GM12874 (cell line): ENCODE results near the gene B3GNT7.

Experiments
- TF ChIP-seq, protein P1 (sequence below): IDR thresholded peaks from 2 replicates; pipeline ENCODE4 v1.5.1; 2011; ENCODE audit warnings: low read depth, mild to moderate bottlenecking, control low read depth, low read length, moderate library complexity; ENCODE audit not compliant: insufficient read depth

Gene B3GNT7

DNA sequence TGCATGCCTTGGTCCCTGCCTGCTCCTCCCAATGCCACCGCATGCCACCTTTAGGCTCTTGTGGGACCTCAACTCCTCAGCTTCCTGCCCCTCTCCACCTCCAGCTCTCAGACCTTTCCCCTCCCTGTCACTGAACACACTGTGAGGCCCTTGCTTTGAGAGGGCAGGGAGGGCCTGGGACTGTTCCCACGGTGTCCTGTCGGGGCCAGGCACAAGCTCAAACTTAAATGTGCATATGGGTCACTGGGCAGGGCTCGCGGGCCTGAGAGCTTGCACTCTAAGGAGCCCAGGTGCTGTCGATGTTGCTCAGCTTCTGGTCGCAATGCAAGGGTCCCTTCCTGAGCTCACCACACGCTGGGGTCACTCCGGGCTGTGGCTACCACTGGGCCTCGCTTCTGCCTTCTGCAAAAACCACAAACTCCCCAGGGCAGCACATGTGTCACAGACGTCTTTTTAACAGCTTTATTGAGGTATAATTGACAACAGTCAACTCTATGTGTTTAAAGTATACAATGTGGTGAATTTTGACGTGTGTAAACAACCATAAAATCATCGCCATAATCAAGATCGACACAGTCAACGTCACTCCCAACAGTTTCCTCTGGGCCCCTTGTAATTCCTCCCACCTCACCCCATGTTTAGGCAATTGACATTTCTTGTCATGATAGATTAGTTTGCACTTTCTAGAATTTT, 11.9 kb upstream of the B3GNT7 start:
- TF ChIP-seq, protein P1, sequence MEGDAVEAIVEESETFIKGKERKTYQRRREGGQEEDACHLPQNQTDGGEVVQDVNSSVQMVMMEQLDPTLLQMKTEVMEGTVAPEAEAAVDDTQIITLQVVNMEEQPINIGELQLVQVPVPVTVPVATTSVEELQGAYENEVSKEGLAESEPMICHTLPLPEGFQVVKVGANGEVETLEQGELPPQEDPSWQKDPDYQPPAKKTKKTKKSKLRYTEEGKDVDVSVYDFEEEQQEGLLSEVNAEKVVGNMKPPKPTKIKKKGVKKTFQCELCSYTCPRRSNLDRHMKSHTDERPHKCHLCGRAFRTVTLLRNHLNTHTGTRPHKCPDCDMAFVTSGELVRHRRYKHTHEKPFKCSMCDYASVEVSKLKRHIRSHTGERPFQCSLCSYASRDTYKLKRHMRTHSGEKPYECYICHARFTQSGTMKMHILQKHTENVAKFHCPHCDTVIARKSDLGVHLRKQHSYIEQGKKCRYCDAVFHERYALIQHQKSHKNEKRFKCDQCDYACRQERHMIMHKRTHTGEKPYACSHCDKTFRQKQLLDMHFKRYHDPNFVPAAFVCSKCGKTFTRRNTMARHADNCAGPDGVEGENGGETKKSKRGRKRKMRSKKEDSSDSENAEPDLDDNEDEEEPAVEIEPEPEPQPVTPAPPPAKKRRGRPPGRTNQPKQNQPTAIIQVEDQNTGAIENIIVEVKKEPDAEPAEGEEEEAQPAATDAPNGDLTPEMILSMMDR = no peak

DNA sequence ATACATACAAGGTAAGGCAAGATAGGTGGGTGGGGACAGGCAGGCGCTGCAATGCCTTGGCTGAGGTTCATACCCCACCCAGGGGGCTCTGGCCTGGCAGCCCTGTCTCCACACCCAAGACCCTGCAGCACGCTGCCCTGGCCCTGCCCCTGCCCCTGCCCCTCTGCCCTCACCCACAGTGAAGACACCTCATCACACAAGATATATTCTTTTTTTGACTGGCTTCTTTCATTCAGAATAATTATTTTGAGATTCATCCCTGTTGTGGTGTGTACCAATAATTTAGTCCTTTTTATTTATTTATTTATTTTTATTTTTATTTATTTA, 11.4 kb upstream of the B3GNT7 start:
- TF ChIP-seq, protein P1 = no peak

DNA sequence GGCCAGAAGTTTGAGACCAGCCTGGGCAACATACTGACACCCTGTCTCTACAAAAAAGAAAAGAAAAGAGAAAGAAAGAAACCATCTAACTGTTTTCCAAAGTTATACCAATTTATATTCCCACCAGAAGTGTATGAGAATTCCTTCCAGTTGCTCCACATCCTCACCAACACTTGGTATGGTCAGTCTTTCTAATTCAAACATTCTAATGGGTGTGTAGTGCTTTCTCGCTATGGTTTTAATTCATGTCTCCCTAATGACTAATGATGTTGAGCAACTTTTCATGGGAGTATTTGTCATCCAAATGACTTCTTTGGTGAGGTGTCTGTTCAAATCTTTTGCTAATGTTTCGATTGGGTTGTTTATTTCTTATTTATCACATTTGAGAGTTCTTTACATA, 10.5 kb upstream of the B3GNT7 start:
- TF ChIP-seq, protein P1 = no peak

DNA sequence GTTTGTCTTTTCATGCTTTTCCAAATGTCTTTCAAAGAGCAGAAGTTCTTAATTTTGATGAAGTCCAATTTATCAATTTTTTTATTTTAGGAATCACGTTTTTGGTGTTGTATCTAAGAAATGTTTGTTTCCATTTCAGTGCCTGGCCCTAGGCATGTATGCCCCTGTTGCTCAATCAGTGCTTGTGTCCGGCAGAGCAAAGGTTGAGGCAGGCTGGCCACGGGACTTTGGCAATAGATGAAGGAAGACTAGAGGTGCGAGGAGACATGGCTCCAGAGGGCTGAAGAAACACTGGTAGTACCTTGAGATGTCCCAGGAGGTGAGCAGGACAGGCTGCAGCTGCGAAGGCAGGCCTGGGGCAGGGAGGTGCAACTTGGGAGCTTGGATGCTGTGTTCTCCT, 10.1 kb upstream of the B3GNT7 start:
- TF ChIP-seq, protein P1 = no peak

DNA sequence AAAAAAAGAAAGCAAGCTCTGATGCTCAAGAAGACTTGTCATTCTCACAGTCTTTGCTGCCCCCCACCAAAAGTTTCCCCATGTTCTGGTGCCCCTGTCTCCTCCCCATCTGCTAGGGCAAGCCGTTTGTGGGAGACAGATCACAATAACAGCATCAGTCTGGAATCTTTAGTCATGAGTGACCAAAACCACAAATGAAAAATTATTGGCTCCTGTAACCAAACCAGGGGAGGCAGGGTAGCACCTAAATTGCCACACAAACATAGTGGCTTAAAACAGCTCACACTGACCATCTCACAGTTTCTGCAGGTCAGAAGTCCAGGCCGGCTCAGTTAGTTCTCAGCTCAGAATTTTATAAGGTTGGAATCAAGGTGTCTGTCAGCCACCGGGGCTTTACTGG, 9.1 kb upstream of the B3GNT7 start:
- TF ChIP-seq, protein P1 = no peak

DNA sequence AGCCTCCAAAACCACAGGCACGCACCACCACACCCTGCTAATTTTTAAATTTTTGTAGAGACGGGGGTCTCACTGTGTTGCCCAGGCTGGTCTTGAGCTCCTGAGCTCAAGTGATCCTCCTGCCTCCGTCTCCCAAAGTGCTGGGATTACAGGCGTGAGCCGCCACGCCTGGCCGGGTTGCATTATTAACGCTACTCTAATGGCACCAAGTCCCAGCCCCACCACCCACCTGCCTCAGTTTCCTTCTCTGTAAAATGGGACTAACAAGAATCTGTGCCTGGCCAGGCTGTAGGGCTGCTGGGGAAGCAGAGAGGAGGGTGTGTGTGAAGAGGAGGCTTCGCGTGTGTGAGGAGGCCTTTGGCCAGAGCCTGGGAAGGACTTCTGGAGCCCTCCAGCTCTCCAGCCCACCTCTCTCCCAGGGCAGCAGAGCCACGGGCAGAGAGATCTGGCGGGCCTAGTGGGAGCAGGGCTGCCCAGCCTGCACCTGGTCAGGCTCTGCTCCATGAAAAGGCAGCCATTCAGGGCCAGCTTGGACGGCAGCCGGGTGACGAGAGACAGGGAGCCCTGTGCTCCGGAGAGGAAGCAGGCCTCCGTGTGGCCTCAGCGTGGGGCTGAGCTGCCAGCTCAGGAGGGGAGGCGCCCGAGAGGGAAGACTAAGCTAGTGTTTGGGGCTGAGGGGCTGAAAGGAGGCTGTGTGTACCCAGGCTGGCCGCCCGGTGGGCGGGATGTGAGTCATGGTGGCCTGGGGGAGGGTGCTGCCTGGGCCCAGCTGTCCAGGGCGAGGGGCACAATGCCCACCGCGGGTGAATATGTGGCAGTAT, 7.4 kb upstream of the B3GNT7 start:
- TF ChIP-seq, protein P1 = no peak

DNA sequence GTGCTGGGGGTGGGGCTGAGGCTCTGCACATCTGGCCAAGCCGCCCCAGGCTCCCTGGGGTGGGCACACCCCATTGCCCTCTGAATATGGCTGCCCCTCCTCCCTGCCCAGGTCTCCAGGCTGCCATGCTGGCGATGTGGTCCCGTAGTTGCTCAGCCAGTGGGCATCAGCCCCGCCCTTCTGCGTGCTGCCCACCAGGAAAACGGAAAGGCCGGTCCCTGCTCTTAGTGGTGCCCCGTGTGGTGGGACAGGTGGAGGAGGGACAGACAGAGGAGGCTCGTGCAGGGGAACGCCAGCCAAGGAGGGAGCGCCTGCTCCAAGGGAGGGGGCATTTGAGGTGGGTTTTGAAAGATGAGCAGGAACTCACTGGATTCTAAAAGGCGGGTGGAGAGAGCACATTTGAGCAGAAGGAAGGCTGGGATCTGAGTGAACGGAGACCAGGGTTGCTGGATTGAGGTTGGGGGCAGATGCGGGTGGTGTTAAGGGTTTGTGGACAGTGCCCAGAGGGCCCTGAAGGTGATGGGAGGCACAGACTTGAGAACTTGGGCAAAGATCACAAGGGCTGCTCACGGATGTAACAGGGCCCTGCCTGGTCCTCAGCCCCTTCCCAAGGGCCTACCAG, 6.7 kb upstream of the B3GNT7 start:
- TF ChIP-seq, protein P1 = no peak
